ELR (cell line): ENCODE measurements around the gene COBLL1.

Source experiments
- DNase-seq: peaks from one replicate; pipeline ENCODE4 v3.0.0-alpha.2; 2015; ENCODE audit warnings: low read depth

COBLL1 gene

GRCh38 chr2:164681009-164681408 is 160.6 kb downstream of the COBLL1 start:
- DNase-seq, result no peak

- DNase-seq, result no peak
These were observed 162.9 kb downstream of the COBLL1 start for GRCh38 chr2:164678631-164679149.

GRCh38 chr2:164677733-164678132 is 163.9 kb downstream of the COBLL1 start:
- DNase-seq, result no peak

GRCh38 chr2:164677271-164677670 is 164.4 kb downstream of the COBLL1 start:
- no peak for DNase-seq

- DNase-seq, result no peak
These were observed 165.9 kb downstream of the COBLL1 start for GRCh38 chr2:164675687-164676086.

GRCh38 chr2:164675027-164675426 is 166.6 kb downstream of the COBLL1 start:
- DNase-seq, result no peak

- DNase-seq, result no peak
These were observed 169.8 kb downstream of the COBLL1 start for GRCh38 chr2:164671664-164672396.

GRCh38 chr2:164669291-164669690 is 172.3 kb downstream of the COBLL1 start:
- no peak for DNase-seq

GRCh38 chr2:164667566-164667965 is 174.1 kb downstream of the COBLL1 start:
- no peak for DNase-seq

GRCh38 chr2:164664070-164664469 is 177.6 kb downstream of the COBLL1 start:
- no peak for DNase-seq

- no peak for DNase-seq
These were observed 178.6 kb downstream of the COBLL1 start for GRCh38 chr2:164662868-164663631.

GRCh38 chr2:164662066-164662465 is 179.6 kb downstream of the COBLL1 start:
- no peak for DNase-seq

- DNase-seq, result peak; percentile 31
These were observed 180.3 kb downstream of the COBLL1 start for GRCh38 chr2:164661349-164661748.

- DNase-seq, result peak; percentile 81
These were observed 184.5 kb downstream of the COBLL1 start for GRCh38 chr2:164657129-164657528.

- DNase-seq, result peak; percentile 32
These were observed 185.9 kb downstream of the COBLL1 start for GRCh38 chr2:164655750-164656149.

- peak; percentile 35 for DNase-seq
These were observed 186.3 kb downstream of the COBLL1 start for GRCh38 chr2:164655336-164655735.

- no peak for DNase-seq
These were observed 190.3 kb downstream of the COBLL1 start for GRCh38 chr2:164651361-164651760.

- DNase-seq, result no peak
These were observed 197.5 kb downstream of the COBLL1 start for GRCh38 chr2:164644036-164644700.

GRCh38 chr2:164642946-164643555 is 198.6 kb downstream of the COBLL1 start:
- DNase-seq, result no peak

GRCh38 chr2:164642268-164642667 is 199.4 kb downstream of the COBLL1 start:
- DNase-seq, result no peak
